Loucy (cell line): ENCODE measurements around the gene SMPDL3A.

Experiments used
- H2AFZ ChIP-seq: fragments of 200-600 bp; sonication (generic); 2 replicates; pipeline ENCODE4 v1.6.0; 2016; ENCODE audit warnings: antibody characterized with exemption, mild to moderate bottlenecking, low read length, moderate library complexity
- H3F3A ChIP-seq: fragments of 200-600 bp; 2 replicates; pipeline ENCODE4 v1.6.0; 2016; ENCODE audit warnings: antibody characterized with exemption, low read depth, mild to moderate bottlenecking
- H3K27me3 ChIP-seq: fragments of 200-600 bp; sonication (generic); 2 replicates; pipeline ENCODE4 v1.6.1; 2014; ENCODE audit warnings: low read length, mild to moderate bottlenecking; ENCODE audit not compliant: insufficient read depth, poor library complexity, severe bottlenecking
- H3K36me3 ChIP-seq: fragments of 200-600 bp; sonication (generic); 2 replicates; pipeline ENCODE4 v1.6.1; 2016; ENCODE audit warnings: low read length; ENCODE audit not compliant: insufficient read depth
- H3K4me1 ChIP-seq: fragments of 200-600 bp; sonication (generic); 2 replicates; pipeline ENCODE4 v1.5.1; 2014; ENCODE audit warnings: low read length, mild to moderate bottlenecking; ENCODE audit not compliant: insufficient read depth, poor library complexity, severe bottlenecking
- H3K4me2 ChIP-seq: fragments of 200-600 bp; sonication (generic); 2 replicates; pipeline ENCODE4 v1.6.0; 2014; ENCODE audit warnings: antibody characterized with exemption, low read length, low read depth, mild to moderate bottlenecking; ENCODE audit not compliant: poor library complexity, severe bottlenecking
- H3K4me3 ChIP-seq: fragments of 200-600 bp; sonication (generic); 2 replicates; pipeline ENCODE4 v1.5.1; 2014; ENCODE audit warnings: low read length, mild to moderate bottlenecking, mixed read lengths; ENCODE audit not compliant: poor library complexity, severe bottlenecking
- H3K79me2 ChIP-seq: fragments of 200-600 bp; sonication (generic); 2 replicates; pipeline ENCODE4 v1.6.1; 2014; ENCODE audit warnings: low read length; ENCODE audit not compliant: insufficient read depth
- H3K9ac ChIP-seq: fragments of 200-600 bp; sonication (generic); 2 replicates; pipeline ENCODE4 v1.6.0; 2014; ENCODE audit warnings: mild to moderate bottlenecking, low read depth, low read length, moderate library complexity; ENCODE audit not compliant: poor library complexity, severe bottlenecking
- H3K9me2 ChIP-seq: fragments of 200-600 bp; sonication (generic); replicated peaks from 2 replicates; pipeline ENCODE4 v1.6.1; 2016; ENCODE audit warnings: low read depth, low read length, mixed read lengths
- H3K9me3 ChIP-seq: fragments of 200-600 bp; sonication (generic); 2 replicates; pipeline ENCODE4 v1.6.1; 2014; ENCODE audit warnings: mild to moderate bottlenecking, antibody characterized with exemption, low read length, low read depth; ENCODE audit not compliant: insufficient read depth
- H4K20me1 ChIP-seq: fragments of 200-600 bp; sonication (generic); 2 replicates; pipeline ENCODE4 v1.6.0; 2014; ENCODE audit warnings: antibody characterized with exemption, low read length, mild to moderate bottlenecking; ENCODE audit not compliant: insufficient read depth, poor library complexity, severe bottlenecking
- EZH2phosphoT487 ChIP-seq: fragments of 200-600 bp; IDR thresholded peaks from 2 replicates; pipeline ENCODE4 v1.6.1; 2018; ENCODE audit warnings: antibody characterized with exemption, mild to moderate bottlenecking, moderate library complexity, borderline replicate concordance
- TF ChIP-seq, protein P1 (sequence below): fragments of 200-600 bp; sonication (generic); conservative IDR thresholded peaks from 2 replicates; pipeline ENCODE4 v1.5.1; 2014; ENCODE audit warnings: mild to moderate bottlenecking, antibody characterized with exemption, low read length

SMPDL3A gene

DNA sequence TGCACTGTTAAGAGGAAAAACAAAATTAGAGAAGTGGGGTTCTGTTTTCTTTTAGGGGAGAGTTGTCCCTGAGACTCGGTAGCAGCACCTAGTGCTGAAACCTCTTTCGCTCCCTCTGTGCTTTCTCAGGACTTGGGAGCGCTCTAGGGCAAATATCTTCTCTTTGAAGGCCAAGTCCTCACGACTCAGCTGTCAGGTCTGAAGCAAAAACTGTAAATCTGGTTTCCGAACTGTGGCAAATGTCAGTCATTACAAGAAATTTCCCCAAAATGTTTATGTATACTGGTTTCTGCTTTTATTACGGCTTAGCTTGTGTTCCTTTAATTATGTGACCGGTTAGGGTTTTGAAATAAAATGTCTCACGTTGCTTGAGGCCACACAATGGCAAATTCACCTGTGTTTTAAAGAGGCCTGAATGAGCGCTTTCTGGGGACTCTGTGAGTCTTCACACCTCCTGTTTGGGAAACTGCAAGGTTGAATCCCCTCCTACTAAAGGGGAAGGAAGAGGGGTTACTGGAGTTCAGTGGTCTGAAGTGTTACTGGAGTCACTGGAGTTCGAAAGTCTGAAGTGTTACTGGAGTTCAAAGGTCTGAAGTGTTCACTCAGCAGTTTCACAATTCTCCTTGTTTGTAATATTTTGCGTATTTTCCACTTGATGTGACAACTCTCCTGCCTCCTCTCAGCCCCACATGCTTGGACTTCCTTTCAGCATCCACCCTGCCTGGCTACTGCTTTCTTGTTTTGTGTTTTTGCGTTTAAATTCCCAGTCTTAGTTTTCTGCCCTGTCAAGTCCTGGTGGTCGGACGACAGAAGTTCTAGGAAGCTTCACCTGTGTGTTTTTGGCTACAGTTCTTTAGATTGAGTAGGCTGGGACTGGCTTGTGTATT lies 1.6 kb downstream of the SMPDL3A start:
- TF ChIP-seq, protein P1, sequence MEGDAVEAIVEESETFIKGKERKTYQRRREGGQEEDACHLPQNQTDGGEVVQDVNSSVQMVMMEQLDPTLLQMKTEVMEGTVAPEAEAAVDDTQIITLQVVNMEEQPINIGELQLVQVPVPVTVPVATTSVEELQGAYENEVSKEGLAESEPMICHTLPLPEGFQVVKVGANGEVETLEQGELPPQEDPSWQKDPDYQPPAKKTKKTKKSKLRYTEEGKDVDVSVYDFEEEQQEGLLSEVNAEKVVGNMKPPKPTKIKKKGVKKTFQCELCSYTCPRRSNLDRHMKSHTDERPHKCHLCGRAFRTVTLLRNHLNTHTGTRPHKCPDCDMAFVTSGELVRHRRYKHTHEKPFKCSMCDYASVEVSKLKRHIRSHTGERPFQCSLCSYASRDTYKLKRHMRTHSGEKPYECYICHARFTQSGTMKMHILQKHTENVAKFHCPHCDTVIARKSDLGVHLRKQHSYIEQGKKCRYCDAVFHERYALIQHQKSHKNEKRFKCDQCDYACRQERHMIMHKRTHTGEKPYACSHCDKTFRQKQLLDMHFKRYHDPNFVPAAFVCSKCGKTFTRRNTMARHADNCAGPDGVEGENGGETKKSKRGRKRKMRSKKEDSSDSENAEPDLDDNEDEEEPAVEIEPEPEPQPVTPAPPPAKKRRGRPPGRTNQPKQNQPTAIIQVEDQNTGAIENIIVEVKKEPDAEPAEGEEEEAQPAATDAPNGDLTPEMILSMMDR, result no peak
- TF ChIP-seq EZH2phosphoT487, result no peak
- Histone ChIP-seq H3K4me3 (no peak overlapping the region), H3K27me3 (no peaks in the 10 kb centered on the region), H2AFZ (no peak overlapping the region), H3K36me3 (no peaks in the 10 kb centered on the region), H3K9me3 (no peaks in the 10 kb centered on the region), H3K4me1 (no peaks in the 10 kb centered on the region), H3K9me2 (no peaks in the 10 kb centered on the region), H3K9ac (no peak overlapping the region), H3K79me2 (no peaks in the 10 kb centered on the region), H3F3A (no peaks in the 10 kb centered on the region), H3K4me2 (no peak overlapping the region), H4K20me1 (no peaks in the 10 kb centered on the region)

DNA sequence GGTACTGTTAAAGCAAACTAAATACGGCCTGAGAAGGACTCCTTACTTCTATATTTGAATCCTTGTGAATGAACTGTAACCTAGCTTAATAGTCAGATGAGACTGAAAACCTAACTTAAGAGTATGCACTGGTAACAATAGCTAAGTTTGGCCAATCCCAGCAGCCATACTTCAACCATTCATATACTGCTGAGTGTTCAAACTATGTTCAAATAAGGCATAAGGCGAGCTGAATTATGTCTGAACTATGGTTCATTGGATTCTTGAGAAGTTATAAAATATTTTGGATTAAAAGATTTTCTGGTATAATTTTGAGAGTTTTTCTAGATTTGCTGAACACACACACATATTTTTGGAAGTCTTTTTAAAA lies 2.2 kb downstream of the SMPDL3A start:
- TF ChIP-seq EZH2phosphoT487, result no peak
- TF ChIP-seq, protein P1, result no peak
- H3K4me2 ChIP-seq, result no peak overlapping the region
- H2AFZ ChIP-seq, result no peak overlapping the region

DNA sequence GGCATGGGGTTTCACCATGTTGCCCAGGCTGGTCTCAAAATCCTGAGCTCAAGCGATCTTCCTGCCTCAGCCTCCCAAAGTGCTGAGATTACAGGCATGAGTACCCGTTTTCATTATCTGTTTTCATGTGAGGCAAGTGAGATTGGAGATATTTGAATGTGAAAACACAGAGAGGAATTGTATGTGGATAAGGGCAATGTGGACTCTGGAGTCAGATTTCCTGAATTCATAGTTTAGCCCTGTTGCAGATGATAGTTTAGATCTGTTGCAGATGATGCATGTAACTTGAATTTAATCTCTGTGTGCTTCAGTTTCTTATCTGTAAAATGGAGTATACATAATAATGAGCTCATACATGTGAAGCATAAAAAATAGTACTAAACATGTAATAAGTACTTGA lies 3.7 kb downstream of the SMPDL3A start:
- H3K27me3 ChIP-seq, result no peaks in the 10 kb centered on the region
- H3K4me3 ChIP-seq, result no peak overlapping the region
- no peaks in the 10 kb centered on the region for H3K79me2 ChIP-seq
- no peaks in the 10 kb centered on the region for H3F3A ChIP-seq
- H3K9me3 ChIP-seq, result no peaks in the 10 kb centered on the region
- TF ChIP-seq, protein P1, result no peak
- no peak for TF ChIP-seq EZH2phosphoT487
- H4K20me1 ChIP-seq, result no peaks in the 10 kb centered on the region
- no peak overlapping the region for H2AFZ ChIP-seq
- no peak overlapping the region for H3K4me2 ChIP-seq
- H3K36me3 ChIP-seq, result no peaks in the 10 kb centered on the region
- H3K9me2 ChIP-seq, result no peaks in the 10 kb centered on the region
- no peaks in the 10 kb centered on the region for H3K4me1 ChIP-seq
- no peak overlapping the region for H3K9ac ChIP-seq

More for the DNA sequence above, 2.2 kb downstream of the SMPDL3A start:
- Histone ChIP-seq H3K79me2 (no peaks in the 10 kb centered on the region), H3K27me3 (no peaks in the 10 kb centered on the region), H3K36me3 (no peaks in the 10 kb centered on the region), H4K20me1 (no peaks in the 10 kb centered on the region), H3K9ac (no peak overlapping the region), H3K9me2 (no peaks in the 10 kb centered on the region), H3K4me1 (no peaks in the 10 kb centered on the region), H3K4me3 (no peak overlapping the region), H3K9me3 (no peaks in the 10 kb centered on the region), H3F3A (no peaks in the 10 kb centered on the region)
